ENCODE results near the gene ASB7. TPM values are rescaled to one million over a fixed set of nuclear protein-coding genes. Genes with fewer than 3 reads are reported as not detected.
"Not testable (repeated sequence)": the region's sequence is repeated elsewhere in the genome, so short reads cannot be mapped to it uniquely, and the experiment has no call there.

Gene ASB7
- polyA plus RNA-seq, 4 donors = 4.2 to 11.1 (median 5.0) TPM

DNA sequence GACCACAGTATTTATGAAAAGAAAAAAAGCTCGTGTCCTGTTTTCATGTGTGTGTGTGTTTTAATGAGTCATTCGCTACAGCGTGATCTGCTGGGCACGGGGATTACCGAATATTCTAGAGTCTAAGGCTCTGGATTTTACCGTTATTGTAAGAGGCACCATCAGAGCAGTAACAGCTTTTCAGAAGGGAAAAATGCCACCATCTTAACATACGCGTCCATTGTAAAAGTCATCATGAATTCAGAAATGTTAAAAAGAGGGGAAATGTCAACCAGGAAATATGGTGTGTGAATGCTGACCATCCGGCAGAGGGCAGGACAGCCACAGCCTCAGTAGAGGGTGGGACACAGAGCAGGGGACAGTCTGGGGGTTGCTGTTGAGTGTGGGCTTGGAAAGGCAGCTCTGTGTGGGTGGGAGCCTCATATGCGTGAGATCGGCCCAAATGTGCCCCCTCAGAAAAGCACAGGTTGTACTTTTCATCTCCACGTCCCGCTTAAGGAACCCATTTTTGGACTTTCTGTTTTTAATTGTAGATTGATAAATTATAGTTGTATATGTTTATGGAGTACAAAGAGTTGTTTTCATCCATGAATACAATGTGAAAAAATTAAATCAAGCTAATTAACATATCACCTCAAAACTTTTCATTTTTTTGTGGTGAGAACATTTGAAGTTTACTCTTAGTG is 69.6 kb downstream of the ASB7 start:
- H3K36me3 ChIP-seq (ENCODE audit: control insufficient read depth in 3 of 3, insufficient read depth in 2 of 3, low read depth in 1 of 3, low read length in 3 of 3) = no peaks in the 10 kb centered on the region
- H3K27ac ChIP-seq (ENCODE audit: low read depth in 1 of 3, low read length in 2 of 3) = peak overlapping the region in 1 of 3 donors; percentile 25
- FAIRE-seq (peak; percentile 5), DNase-seq (peak in 1 of 2 donors; percentile 20)
- no peaks in the 10 kb centered on the region for H3K27me3 ChIP-seq (ENCODE audit: control insufficient read depth in 3 of 3, insufficient read depth in 3 of 3, low read length in 3 of 3)
- WGBS, 3 donors = 58 to 69% (median 65%) methylated on average over 13 of the region's 13 CpGs
- H3K9me3 ChIP-seq (ENCODE audit: control insufficient read depth in 2 of 2, insufficient read depth in 1 of 2, low read depth in 1 of 2, low read length in 1 of 2) = no peaks in the 10 kb centered on the region
- no peak overlapping the region for H3K4me3 ChIP-seq (ENCODE audit: low read depth in 1 of 3, low read length in 3 of 3)
- H3K4me1 ChIP-seq (ENCODE audit: control insufficient read depth in 3 of 3, insufficient read depth in 2 of 3, low read depth in 1 of 3, low read length in 2 of 3) = peaks cover 0 to 3% (median 0%) of the 10 kb centered on the region in 3 donors

DNA sequence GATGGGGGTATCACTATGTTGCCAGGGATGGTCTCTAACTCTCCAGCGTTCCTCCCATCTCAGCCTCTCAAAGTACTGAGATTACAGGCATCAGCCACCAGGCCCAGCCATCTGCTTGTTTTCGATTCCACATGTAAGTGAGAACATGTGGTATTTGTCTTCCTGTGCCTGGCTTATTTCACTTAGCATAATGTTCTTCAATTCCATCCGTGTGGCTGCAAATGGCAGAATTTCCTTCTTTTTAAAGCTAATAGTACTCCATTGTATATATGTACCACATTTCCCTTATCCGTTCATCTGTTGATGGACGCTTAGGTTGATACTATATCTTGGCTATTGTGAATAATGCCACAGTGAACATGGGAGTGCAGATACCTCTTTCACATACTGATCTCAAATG is 70.6 kb downstream of the ASB7 start:
- WGBS, 3 donors = 80 to 86% (median 82%) methylated on average over 5 of the region's 5 CpGs
- FAIRE-seq = no peak
- H3K9me3 ChIP-seq (ENCODE audit: control insufficient read depth in 2 of 2, insufficient read depth in 1 of 2, low read depth in 1 of 2, low read length in 1 of 2) = no peaks in the 10 kb centered on the region
- no peak for DNase-seq
- H3K27ac ChIP-seq (ENCODE audit: low read depth in 1 of 3, low read length in 2 of 3) = no peak overlapping the region
- H3K4me1 ChIP-seq (ENCODE audit: control insufficient read depth in 3 of 3, insufficient read depth in 2 of 3, low read depth in 1 of 3, low read length in 2 of 3) = peaks cover 0 to 3% (median 0%) of the 10 kb centered on the region in 3 donors
- no peaks in the 10 kb centered on the region for H3K27me3 ChIP-seq (ENCODE audit: control insufficient read depth in 3 of 3, insufficient read depth in 3 of 3, low read length in 3 of 3)
- no peaks in the 10 kb centered on the region for H3K36me3 ChIP-seq (ENCODE audit: control insufficient read depth in 3 of 3, insufficient read depth in 2 of 3, low read depth in 1 of 3, low read length in 3 of 3)
- H3K4me3 ChIP-seq (ENCODE audit: low read depth in 1 of 3, low read length in 3 of 3) = no peak overlapping the region

DNA sequence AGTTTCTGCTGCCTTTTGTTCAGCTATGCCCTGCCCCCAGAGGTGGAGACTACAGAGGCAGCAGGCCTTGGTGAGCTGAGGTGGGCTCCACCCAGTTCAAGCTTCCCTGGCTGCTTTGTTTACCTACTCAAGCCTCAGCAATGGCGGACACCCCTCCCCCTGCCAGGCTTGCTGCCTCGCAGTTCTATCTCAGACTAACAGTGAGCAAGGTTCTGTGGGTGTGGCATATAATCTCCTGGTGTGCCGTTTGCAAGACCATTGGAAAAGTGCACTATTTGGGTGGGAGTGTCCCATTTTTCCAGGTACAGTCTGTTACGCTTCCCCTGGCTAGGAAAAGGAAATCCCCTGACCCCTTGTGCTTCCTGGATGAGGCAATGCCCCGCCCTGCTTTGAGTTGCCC is 76.8 kb downstream of the ASB7 start:
- H3K27me3 ChIP-seq (ENCODE audit: control insufficient read depth in 3 of 3, insufficient read depth in 3 of 3, low read length in 3 of 3); DNase-seq; H3K4me3 ChIP-seq (ENCODE audit: low read depth in 1 of 3, low read length in 3 of 3); H3K9me3 ChIP-seq (ENCODE audit: control insufficient read depth in 2 of 2, insufficient read depth in 1 of 2, low read depth in 1 of 2, low read length in 1 of 2); H3K4me1 ChIP-seq (ENCODE audit: control insufficient read depth in 3 of 3, insufficient read depth in 2 of 3, low read depth in 1 of 3, low read length in 2 of 3); H3K27ac ChIP-seq (ENCODE audit: low read depth in 1 of 3, low read length in 2 of 3); FAIRE-seq; H3K36me3 ChIP-seq (ENCODE audit: control insufficient read depth in 3 of 3, insufficient read depth in 2 of 3, low read depth in 1 of 3, low read length in 3 of 3): not testable (repeated sequence)
- WGBS, 3 donors = 73 to 86% (median 78%) methylated on average over 5 of the region's 5 CpGs

DNA sequence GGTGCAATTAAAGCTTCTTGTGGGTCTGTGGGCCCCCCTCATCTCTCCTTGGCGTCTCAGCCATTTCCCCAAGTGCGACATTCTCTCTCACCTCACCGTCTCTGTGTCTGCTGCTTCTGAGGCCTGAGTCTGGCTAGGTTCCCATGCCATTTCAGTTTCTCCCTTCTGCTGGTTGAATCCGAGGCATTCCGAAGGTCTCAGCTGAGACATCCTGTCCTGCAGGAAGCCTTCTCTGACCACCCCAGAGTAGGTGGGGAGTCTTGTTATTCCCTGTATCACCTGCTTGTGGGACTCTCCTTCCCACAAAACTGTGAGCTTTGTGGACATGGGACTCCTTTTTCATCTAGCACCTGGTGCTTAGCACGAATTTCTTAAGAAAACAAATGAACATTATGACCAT is 78.3 kb downstream of the ASB7 start:
- no peak for DNase-seq
- no peaks in the 10 kb centered on the region for H3K27me3 ChIP-seq (ENCODE audit: control insufficient read depth in 3 of 3, insufficient read depth in 3 of 3, low read length in 3 of 3)
- no peak overlapping the region for H3K4me3 ChIP-seq (ENCODE audit: low read depth in 1 of 3, low read length in 3 of 3)
- WGBS, 3 donors = 73 to 77% (median 77%) methylated on average over 6 of the region's 6 CpGs
- no peak for FAIRE-seq
- no peak overlapping the region for H3K27ac ChIP-seq (ENCODE audit: low read depth in 1 of 3, low read length in 2 of 3)
- no peaks in the 10 kb centered on the region for H3K36me3 ChIP-seq (ENCODE audit: control insufficient read depth in 3 of 3, insufficient read depth in 2 of 3, low read depth in 1 of 3, low read length in 3 of 3)
- H3K9me3 ChIP-seq (ENCODE audit: control insufficient read depth in 2 of 2, insufficient read depth in 1 of 2, low read depth in 1 of 2, low read length in 1 of 2) = peaks cover 0 to 4% of the 10 kb centered on the region in 2 donors
- no peaks in the 10 kb centered on the region for H3K4me1 ChIP-seq (ENCODE audit: control insufficient read depth in 3 of 3, insufficient read depth in 2 of 3, low read depth in 1 of 3, low read length in 2 of 3)

DNA sequence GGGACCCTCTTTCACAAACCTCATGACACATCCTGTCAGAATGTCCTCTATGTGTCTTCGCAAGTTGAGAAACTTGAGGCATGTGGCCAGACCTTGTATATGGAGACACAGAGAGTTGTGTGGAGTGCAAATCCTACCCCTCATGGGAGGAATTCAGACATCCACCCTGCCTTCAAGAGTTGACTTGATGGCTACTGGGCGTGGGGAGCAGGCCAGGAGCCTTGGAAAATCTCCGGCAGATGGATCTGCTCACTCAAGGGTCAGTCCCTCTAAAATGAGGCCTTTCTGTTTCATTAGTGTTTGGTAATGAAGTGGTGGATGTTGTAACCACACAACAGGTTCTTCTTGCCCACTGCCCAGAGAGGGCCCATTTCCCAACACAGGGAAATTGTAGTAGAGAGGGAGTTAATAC is 79.0 kb downstream of the ASB7 start:
- Histone ChIP-seq H3K27ac (ENCODE audit: low read depth in 1 of 3, low read length in 2 of 3) (no peak overlapping the region), H3K9me3 (ENCODE audit: control insufficient read depth in 2 of 2, insufficient read depth in 1 of 2, low read depth in 1 of 2, low read length in 1 of 2) (peaks cover 0 to 4% of the 10 kb centered on the region in 2 donors), H3K4me1 (ENCODE audit: control insufficient read depth in 3 of 3, insufficient read depth in 2 of 3, low read depth in 1 of 3, low read length in 2 of 3) (no peaks in the 10 kb centered on the region), H3K27me3 (ENCODE audit: control insufficient read depth in 3 of 3, insufficient read depth in 3 of 3, low read length in 3 of 3) (no peaks in the 10 kb centered on the region), H3K4me3 (ENCODE audit: low read depth in 1 of 3, low read length in 3 of 3) (no peak overlapping the region), H3K36me3 (ENCODE audit: control insufficient read depth in 3 of 3, insufficient read depth in 2 of 3, low read depth in 1 of 3, low read length in 3 of 3) (no peaks in the 10 kb centered on the region)
- DNase-seq = no peak
- WGBS, 3 donors = 74 to 89% (median 85%) methylated on average over 3 of the region's 3 CpGs
- FAIRE-seq = no peak

DNA sequence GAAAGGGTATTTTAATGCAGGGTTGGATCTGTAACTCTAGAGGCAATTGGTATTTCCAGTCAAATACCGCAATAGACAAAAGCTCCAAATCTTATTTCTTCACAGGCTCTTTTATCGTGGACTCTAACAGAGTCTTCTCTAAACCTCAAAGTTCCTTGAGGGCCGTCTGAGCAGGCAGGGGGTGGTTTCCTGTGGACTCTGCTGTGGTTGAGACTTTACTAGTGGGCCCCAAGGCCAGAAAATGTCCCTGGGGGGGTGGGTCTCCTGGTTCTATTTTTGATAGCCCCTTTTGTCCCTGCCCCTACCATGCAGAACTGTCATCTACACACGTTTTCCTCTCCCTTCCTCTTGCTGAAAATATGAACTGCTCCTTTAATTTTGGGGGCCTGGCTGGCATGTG is 80.1 kb downstream of the ASB7 start:
- Histone ChIP-seq H3K4me3 (ENCODE audit: low read depth in 1 of 3, low read length in 3 of 3) (no peak overlapping the region), H3K4me1 (ENCODE audit: control insufficient read depth in 3 of 3, insufficient read depth in 2 of 3, low read depth in 1 of 3, low read length in 2 of 3) (no peaks in the 10 kb centered on the region), H3K36me3 (ENCODE audit: control insufficient read depth in 3 of 3, insufficient read depth in 2 of 3, low read depth in 1 of 3, low read length in 3 of 3) (no peaks in the 10 kb centered on the region), H3K27me3 (ENCODE audit: control insufficient read depth in 3 of 3, insufficient read depth in 3 of 3, low read length in 3 of 3) (no peaks in the 10 kb centered on the region), H3K27ac (ENCODE audit: low read depth in 1 of 3, low read length in 2 of 3) (no peak overlapping the region), H3K9me3 (ENCODE audit: control insufficient read depth in 2 of 2, insufficient read depth in 1 of 2, low read depth in 1 of 2, low read length in 1 of 2) (peaks cover 0 to 4% of the 10 kb centered on the region in 2 donors)
- no peak for DNase-seq
- FAIRE-seq = no peak
- 46 to 55% (median 52%) methylated on average over 4 of the region's 4 CpGs for WGBS, 3 donors

DNA sequence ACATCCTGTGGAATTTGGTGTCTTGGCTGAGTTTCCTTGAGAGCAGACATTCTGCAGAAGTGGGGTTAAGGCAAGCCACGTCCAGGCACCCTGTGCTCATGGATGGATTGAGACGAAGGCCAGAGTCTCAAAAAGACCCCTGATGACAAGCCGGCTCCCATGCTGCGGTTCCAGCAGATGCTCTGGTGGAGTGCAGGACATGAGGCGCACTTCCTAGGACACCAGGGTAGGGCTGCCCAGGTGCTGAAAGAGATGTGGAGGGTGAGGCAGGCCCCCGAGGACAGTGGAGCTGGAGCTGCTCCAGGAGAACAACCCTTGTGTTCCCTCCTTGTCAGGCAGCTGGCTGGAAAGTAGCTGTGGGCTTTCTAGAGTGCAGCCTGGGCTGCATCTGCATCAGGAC is 81.0 kb downstream of the ASB7 start:
- no peak overlapping the region for H3K27ac ChIP-seq (ENCODE audit: low read depth in 1 of 3, low read length in 2 of 3)
- no peaks in the 10 kb centered on the region for H3K27me3 ChIP-seq (ENCODE audit: control insufficient read depth in 3 of 3, insufficient read depth in 3 of 3, low read length in 3 of 3)
- peaks cover 0 to 4% of the 10 kb centered on the region in 2 donors for H3K9me3 ChIP-seq (ENCODE audit: control insufficient read depth in 2 of 2, insufficient read depth in 1 of 2, low read depth in 1 of 2, low read length in 1 of 2)
- peaks cover 0 to 7% (median 0%) of the 10 kb centered on the region in 3 donors for H3K4me1 ChIP-seq (ENCODE audit: control insufficient read depth in 3 of 3, insufficient read depth in 2 of 3, low read depth in 1 of 3, low read length in 2 of 3)
- H3K36me3 ChIP-seq (ENCODE audit: control insufficient read depth in 3 of 3, insufficient read depth in 2 of 3, low read depth in 1 of 3, low read length in 3 of 3) = no peaks in the 10 kb centered on the region
- no peak for DNase-seq
- no peak for FAIRE-seq
- H3K4me3 ChIP-seq (ENCODE audit: low read depth in 1 of 3, low read length in 3 of 3) = no peak overlapping the region
- 67 to 76% (median 72%) methylated on average over 6 of the region's 6 CpGs for WGBS, 3 donors

DNA sequence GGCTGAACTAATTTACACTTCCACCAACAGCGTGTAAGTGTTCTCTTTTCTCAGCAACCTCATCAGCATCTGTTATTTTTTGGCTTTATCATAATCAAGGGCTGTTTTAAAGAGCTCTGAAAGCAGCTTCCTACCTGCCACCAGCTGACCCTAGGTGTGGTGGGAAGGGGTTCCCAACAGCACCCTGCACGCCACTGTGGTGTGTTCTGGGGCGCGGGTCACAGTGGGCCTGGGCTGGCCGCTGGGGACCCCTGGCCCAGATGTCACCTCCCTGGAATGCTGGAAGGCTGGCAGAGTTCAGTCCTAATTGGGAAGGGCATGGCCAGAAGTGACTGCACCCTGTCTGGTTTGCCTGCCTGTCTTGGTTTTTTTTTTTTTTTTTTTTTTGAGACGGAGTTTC is 82.2 kb downstream of the ASB7 start:
- Histone ChIP-seq H3K4me3 (ENCODE audit: low read depth in 1 of 3, low read length in 3 of 3) (no peak overlapping the region), H3K9me3 (ENCODE audit: control insufficient read depth in 2 of 2, insufficient read depth in 1 of 2, low read depth in 1 of 2, low read length in 1 of 2) (no peaks in the 10 kb centered on the region), H3K27me3 (ENCODE audit: control insufficient read depth in 3 of 3, insufficient read depth in 3 of 3, low read length in 3 of 3) (no peaks in the 10 kb centered on the region), H3K4me1 (ENCODE audit: control insufficient read depth in 3 of 3, insufficient read depth in 2 of 3, low read depth in 1 of 3, low read length in 2 of 3) (peaks cover 0 to 7% (median 0%) of the 10 kb centered on the region in 3 donors), H3K27ac (ENCODE audit: low read depth in 1 of 3, low read length in 2 of 3) (no peak overlapping the region), H3K36me3 (ENCODE audit: control insufficient read depth in 3 of 3, insufficient read depth in 2 of 3, low read depth in 1 of 3, low read length in 3 of 3) (no peaks in the 10 kb centered on the region)
- 87 to 96% (median 95%) methylated on average over 6 of the region's 6 CpGs for WGBS, 3 donors
- DNase-seq (no peak), FAIRE-seq (no peak)

Data from small intestine (tissue), 7 donors.